Stimulated activated CD8-positive, alpha-beta memory T cell treated with anti-CD3 and anti-CD28 coated beads, Interleukin-15, amount 100 ng/mL, for 24 hours (primary cell): ENCODE measurements around the gene PMVK.
"Not testable (repeated sequence)": the region's sequence is repeated elsewhere in the genome, so short reads cannot be mapped to it uniquely, and the experiment has no call there.

Source experiments
- DNase-seq: peaks from one replicate; pipeline ENCODE4 v3.0.0-alpha.2; 2020; ENCODE audit warnings: low read depth

The PMVK gene

GRCh38 chr1:154912755-154913154 lies 23.8 kb downstream of the PMVK start:
- no peak for DNase-seq

GRCh38 chr1:154911691-154912550 lies 24.6 kb downstream of the PMVK start:
- DNase-seq, result no peak

- no peak for DNase-seq
These were observed 25.7 kb downstream of the PMVK start for GRCh38 chr1:154910851-154911250.

GRCh38 chr1:154908937-154909336 lies 27.6 kb downstream of the PMVK start:
- no peak for DNase-seq

GRCh38 chr1:154908129-154908528 lies 28.4 kb downstream of the PMVK start:
- not testable (repeated sequence) for DNase-seq

GRCh38 chr1:154906621-154907081 lies 29.9 kb downstream of the PMVK start:
- no peak for DNase-seq

- no peak for DNase-seq
These were observed 33.5 kb downstream of the PMVK start for GRCh38 chr1:154902938-154903566.

GRCh38 chr1:154901591-154901990 lies 34.9 kb downstream of the PMVK start:
- DNase-seq, result no peak

- DNase-seq, result no peak
These were observed 37.5 kb downstream of the PMVK start for GRCh38 chr1:154899041-154899440.

- no peak for DNase-seq
These were observed 39.7 kb downstream of the PMVK start for GRCh38 chr1:154896771-154897286.

GRCh38 chr1:154895798-154896197 lies 40.7 kb downstream of the PMVK start:
- no peak for DNase-seq

- no peak for DNase-seq
These were observed 45.1 kb downstream of the PMVK start for GRCh38 chr1:154891452-154891851.

GRCh38 chr1:154888757-154889156 lies 47.8 kb downstream of the PMVK start:
- no peak for DNase-seq

GRCh38 chr1:154886281-154887015 lies 50.1 kb downstream of the PMVK start:
- no peak for DNase-seq

GRCh38 chr1:154884869-154885701 lies 51.4 kb downstream of the PMVK start:
- no peak for DNase-seq

- DNase-seq, result no peak
These were observed 52.3 kb downstream of the PMVK start for GRCh38 chr1:154883919-154884868.

- no peak for DNase-seq
These were observed 54.5 kb downstream of the PMVK start for GRCh38 chr1:154881820-154882535.

- no peak for DNase-seq
These were observed 55.8 kb downstream of the PMVK start for GRCh38 chr1:154880671-154881070.

- DNase-seq, result no peak
These were observed 57.5 kb downstream of the PMVK start for GRCh38 chr1:154879038-154879421.
